ENCODE results near the gene SLC4A2. TPM values are rescaled to one million over a fixed set of nuclear protein-coding genes. Genes with fewer than 3 reads are reported as not detected.

Gene SLC4A2
- total RNA-seq, 2 donors from 2014 or later, result 76.7 to 169 TPM

- no peaks in the 10 kb centered on the region for H3K27me3 ChIP-seq
- peaks cover 17% of the 10 kb centered on the region for H3K4me1 ChIP-seq
- H3K9ac ChIP-seq (ENCODE audit: low read depth in 2 of 2, low read length in 2 of 2), result no peak overlapping the region
- H3K9me3 ChIP-seq, result no peaks in the 10 kb centered on the region
- peaks cover 1% of the 10 kb centered on the region for H3K36me3 ChIP-seq
- no peak overlapping the region for H3K4me3 ChIP-seq
- DNase-seq, result no peak
- intact Hi-C loops (cut with DNase I), result no loop called here
- H3K27ac ChIP-seq, result no peak overlapping the region
- TF ChIP-seq, protein P1, sequence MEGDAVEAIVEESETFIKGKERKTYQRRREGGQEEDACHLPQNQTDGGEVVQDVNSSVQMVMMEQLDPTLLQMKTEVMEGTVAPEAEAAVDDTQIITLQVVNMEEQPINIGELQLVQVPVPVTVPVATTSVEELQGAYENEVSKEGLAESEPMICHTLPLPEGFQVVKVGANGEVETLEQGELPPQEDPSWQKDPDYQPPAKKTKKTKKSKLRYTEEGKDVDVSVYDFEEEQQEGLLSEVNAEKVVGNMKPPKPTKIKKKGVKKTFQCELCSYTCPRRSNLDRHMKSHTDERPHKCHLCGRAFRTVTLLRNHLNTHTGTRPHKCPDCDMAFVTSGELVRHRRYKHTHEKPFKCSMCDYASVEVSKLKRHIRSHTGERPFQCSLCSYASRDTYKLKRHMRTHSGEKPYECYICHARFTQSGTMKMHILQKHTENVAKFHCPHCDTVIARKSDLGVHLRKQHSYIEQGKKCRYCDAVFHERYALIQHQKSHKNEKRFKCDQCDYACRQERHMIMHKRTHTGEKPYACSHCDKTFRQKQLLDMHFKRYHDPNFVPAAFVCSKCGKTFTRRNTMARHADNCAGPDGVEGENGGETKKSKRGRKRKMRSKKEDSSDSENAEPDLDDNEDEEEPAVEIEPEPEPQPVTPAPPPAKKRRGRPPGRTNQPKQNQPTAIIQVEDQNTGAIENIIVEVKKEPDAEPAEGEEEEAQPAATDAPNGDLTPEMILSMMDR (IDR thresholded peaks at IDR 0.05), result no peak
Measured at GRCh38 chr7:151064454-151064853, 5.1 kb downstream of the SLC4A2 start.

DNA sequence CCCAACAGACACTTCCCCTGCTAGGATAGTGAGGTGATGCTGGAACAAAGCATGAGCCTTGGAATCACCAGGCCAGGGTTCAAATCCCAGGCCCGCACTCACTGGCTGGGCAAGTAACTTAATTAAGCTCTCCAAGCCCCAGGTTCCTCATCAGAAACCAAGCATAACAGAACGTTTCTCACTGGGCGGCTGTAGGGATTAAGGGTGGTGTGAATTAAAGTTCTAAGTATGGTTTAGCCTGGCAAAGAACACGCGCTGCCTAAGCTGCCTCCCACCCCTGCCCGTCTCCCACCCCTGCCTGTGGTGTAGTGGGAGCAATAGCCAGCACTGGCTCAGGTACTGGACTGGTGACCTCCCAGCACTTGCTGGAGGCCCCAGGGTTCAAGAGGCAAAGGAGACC, 5.6 kb downstream of the SLC4A2 start:
- peaks cover 17% of the 10 kb centered on the region for H3K4me1 ChIP-seq
- H3K36me3 ChIP-seq, result peaks cover 6% of the 10 kb centered on the region
- H3K27me3 ChIP-seq, result no peaks in the 10 kb centered on the region
- H3K27ac ChIP-seq, result no peak overlapping the region
- intact Hi-C loops (cut with DNase I), result no loop called here
- H3K9ac ChIP-seq (ENCODE audit: low read depth in 2 of 2, low read length in 2 of 2), result no peak overlapping the region
- DNase-seq, result no peak
- TF ChIP-seq, protein P1 (IDR thresholded peaks at IDR 0.05), result no peak
- H3K9me3 ChIP-seq, result no peaks in the 10 kb centered on the region
- no peak overlapping the region for H3K4me3 ChIP-seq

DNA sequence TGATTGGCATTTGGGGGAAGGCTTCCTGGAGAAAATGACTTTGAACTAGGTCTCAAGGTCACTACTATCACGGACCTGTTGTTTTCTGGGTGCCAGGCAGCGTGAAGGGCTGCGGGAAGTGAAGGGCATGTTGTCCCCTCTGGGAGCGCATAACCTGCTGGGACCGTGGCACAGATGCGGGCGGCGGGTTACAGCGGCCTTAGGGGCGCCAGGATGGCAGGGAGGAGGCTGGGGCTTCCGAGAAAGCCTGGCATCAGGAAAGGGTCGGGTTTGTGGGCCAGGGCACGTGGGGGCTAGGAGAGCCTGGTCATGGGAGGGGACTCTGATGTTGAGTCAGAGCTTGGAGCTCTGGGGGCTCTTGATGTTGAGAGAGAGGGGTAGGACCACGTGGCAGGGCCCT, 6.1 kb downstream of the SLC4A2 start:
- Histone ChIP-seq H3K4me3 (no peak overlapping the region), H3K9ac (ENCODE audit: low read depth in 2 of 2, low read length in 2 of 2) (no peak overlapping the region), H3K27me3 (no peaks in the 10 kb centered on the region), H3K36me3 (peaks cover 6% of the 10 kb centered on the region), H3K4me1 (peaks cover 14% of the 10 kb centered on the region), H3K9me3 (no peaks in the 10 kb centered on the region), H3K27ac (no peak overlapping the region)
- no peak for DNase-seq
- TF ChIP-seq, protein P1 (IDR thresholded peaks at IDR 0.05), result no peak
- intact Hi-C loops (cut with DNase I), result no loop called here

- no peak overlapping the region for H3K4me3 ChIP-seq
- no peaks in the 10 kb centered on the region for H3K27me3 ChIP-seq
- DNase-seq, result no peak
- H3K27ac ChIP-seq, result no peak overlapping the region
- intact Hi-C loops (cut with DNase I), result no loop called here
- H3K9me3 ChIP-seq, result no peaks in the 10 kb centered on the region
- peaks cover 12% of the 10 kb centered on the region for H3K36me3 ChIP-seq
- TF ChIP-seq, protein P1 (IDR thresholded peaks at IDR 0.05), result no peak
- H3K4me1 ChIP-seq, result peaks cover 5% of the 10 kb centered on the region
- no peak overlapping the region for H3K9ac ChIP-seq (ENCODE audit: low read depth in 2 of 2, low read length in 2 of 2)
Measured at GRCh38 chr7:151066273-151066974, 7.0 kb downstream of the SLC4A2 start.

DNA sequence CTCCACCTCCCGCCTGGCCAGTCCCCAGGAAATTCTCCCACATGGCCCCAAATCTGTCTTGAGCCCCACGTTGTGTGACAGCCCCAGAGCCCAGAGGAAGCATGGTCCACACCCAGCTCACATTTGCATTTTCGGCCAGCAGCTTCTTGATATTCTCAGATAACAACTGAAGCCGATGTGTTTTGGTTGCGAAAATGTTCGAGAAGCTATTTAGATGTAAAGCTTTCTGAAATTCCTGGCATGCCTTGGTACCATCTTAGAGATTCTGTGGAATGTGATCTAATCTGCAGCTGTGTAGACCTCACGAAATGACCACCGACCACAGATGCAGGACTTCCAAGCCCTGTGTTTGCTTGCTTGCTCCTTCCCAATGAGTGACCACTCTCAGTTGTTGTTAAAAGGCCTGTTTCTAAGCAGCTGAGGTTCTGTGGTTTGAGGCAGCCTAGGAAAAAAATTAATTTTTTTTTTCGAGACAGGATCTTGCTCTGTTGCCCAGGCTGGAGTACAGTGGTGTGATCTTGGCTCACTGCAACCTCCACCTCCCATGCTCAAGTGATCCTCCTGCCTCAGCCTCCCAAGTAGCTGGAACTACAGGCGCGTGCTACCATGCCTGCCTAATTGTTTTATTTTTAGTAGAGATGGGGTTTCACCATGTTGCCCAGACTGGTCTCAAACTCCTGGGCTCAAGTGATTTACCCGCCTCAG, 8.8 kb downstream of the SLC4A2 start:
- intact Hi-C loops (cut with DNase I), result no loop called here
- no peaks in the 10 kb centered on the region for H3K4me1 ChIP-seq
- H3K27ac ChIP-seq, result no peak overlapping the region
- DNase-seq, result no peak
- H3K27me3 ChIP-seq, result no peaks in the 10 kb centered on the region
- TF ChIP-seq, protein P1 (IDR thresholded peaks at IDR 0.05), result no peak
- no peaks in the 10 kb centered on the region for H3K9me3 ChIP-seq
- peaks cover 12% of the 10 kb centered on the region for H3K36me3 ChIP-seq
- H3K4me3 ChIP-seq, result no peak overlapping the region
- H3K9ac ChIP-seq (ENCODE audit: low read depth in 2 of 2, low read length in 2 of 2), result no peak overlapping the region
